ENCODE measurements around the gene MATK. TPM values are rescaled to one million over a fixed set of nuclear protein-coding genes. Genes with fewer than 3 reads are reported as not detected.

Gene MATK
- total RNA-seq, result 4.7 TPM

GRCh38 chr19:3785938-3786824, at the start of gene MATK:
Gene MATK, minus strand, starts transcription at chr19:3786381. Its CDS starts 1,246 bp downstream, at chr19:3785135.
- DNase-seq (ENCODE audit: low spot score), result no peak

GRCh38 chr19:3835055-3835435, 48.9 kb upstream of the MATK start:
- DNase-seq (ENCODE audit: low spot score), result no peak

GRCh38 chr19:3834349-3835054, 48.3 kb upstream of the MATK start:
- no peak for DNase-seq (ENCODE audit: low spot score)

- no peak for DNase-seq (ENCODE audit: low spot score)
Observed at GRCh38 chr19:3833578-3834348, 47.6 kb upstream of the MATK start.

GRCh38 chr19:3832001-3832400, 45.8 kb upstream of the MATK start:
- no peak for DNase-seq (ENCODE audit: low spot score)

- no peak for DNase-seq (ENCODE audit: low spot score)
Observed at GRCh38 chr19:3831601-3832000, 45.4 kb upstream of the MATK start.

- DNase-seq (ENCODE audit: low spot score), result no peak
Observed at GRCh38 chr19:3830621-3831589, 44.7 kb upstream of the MATK start.

- DNase-seq (ENCODE audit: low spot score), result no peak
Observed at GRCh38 chr19:3827306-3827705, 41.1 kb upstream of the MATK start.

- DNase-seq (ENCODE audit: low spot score), result no peak
Observed at GRCh38 chr19:3826163-3826562, 40.0 kb upstream of the MATK start.

GRCh38 chr19:3825286-3825956, 39.2 kb upstream of the MATK start:
- DNase-seq (ENCODE audit: low spot score), result no peak

- no peak for DNase-seq (ENCODE audit: low spot score)
Observed at GRCh38 chr19:3823350-3823713, 37.2 kb upstream of the MATK start.

GRCh38 chr19:3822683-3823349, 36.6 kb upstream of the MATK start:
- DNase-seq (ENCODE audit: low spot score), result no peak

- peak; percentile 74 for DNase-seq (ENCODE audit: low spot score)
Observed at GRCh38 chr19:3821857-3822364, 35.7 kb upstream of the MATK start.

GRCh38 chr19:3821156-3821555, 35.0 kb upstream of the MATK start:
- DNase-seq (ENCODE audit: low spot score), result no peak

- DNase-seq (ENCODE audit: low spot score), result no peak
Observed at GRCh38 chr19:3819989-3820388, 33.8 kb upstream of the MATK start.

GRCh38 chr19:3818918-3819317, 32.7 kb upstream of the MATK start:
- no peak for DNase-seq (ENCODE audit: low spot score)

GRCh38 chr19:3818466-3818865, 32.3 kb upstream of the MATK start:
- DNase-seq (ENCODE audit: low spot score), result no peak

- no peak for DNase-seq (ENCODE audit: low spot score)
Observed at GRCh38 chr19:3817761-3818160, 31.6 kb upstream of the MATK start.

GRCh38 chr19:3816566-3817218, 30.5 kb upstream of the MATK start:
- no peak for DNase-seq (ENCODE audit: low spot score)
